ENCODE data around the gene HABP4. TPM values are rescaled to one million over a fixed set of nuclear protein-coding genes. Genes with fewer than 3 reads are reported as not detected.

HABP4 gene, protein sequence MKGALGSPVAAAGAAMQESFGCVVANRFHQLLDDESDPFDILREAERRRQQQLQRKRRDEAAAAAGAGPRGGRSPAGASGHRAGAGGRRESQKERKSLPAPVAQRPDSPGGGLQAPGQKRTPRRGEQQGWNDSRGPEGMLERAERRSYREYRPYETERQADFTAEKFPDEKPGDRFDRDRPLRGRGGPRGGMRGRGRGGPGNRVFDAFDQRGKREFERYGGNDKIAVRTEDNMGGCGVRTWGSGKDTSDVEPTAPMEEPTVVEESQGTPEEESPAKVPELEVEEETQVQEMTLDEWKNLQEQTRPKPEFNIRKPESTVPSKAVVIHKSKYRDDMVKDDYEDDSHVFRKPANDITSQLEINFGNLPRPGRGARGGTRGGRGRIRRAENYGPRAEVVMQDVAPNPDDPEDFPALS
- 6.7 TPM for polyA plus RNA-seq (2013, experiment 1 of 2)
- 10.3 TPM for polyA plus RNA-seq (2013, experiment 2 of 2)

DNA sequence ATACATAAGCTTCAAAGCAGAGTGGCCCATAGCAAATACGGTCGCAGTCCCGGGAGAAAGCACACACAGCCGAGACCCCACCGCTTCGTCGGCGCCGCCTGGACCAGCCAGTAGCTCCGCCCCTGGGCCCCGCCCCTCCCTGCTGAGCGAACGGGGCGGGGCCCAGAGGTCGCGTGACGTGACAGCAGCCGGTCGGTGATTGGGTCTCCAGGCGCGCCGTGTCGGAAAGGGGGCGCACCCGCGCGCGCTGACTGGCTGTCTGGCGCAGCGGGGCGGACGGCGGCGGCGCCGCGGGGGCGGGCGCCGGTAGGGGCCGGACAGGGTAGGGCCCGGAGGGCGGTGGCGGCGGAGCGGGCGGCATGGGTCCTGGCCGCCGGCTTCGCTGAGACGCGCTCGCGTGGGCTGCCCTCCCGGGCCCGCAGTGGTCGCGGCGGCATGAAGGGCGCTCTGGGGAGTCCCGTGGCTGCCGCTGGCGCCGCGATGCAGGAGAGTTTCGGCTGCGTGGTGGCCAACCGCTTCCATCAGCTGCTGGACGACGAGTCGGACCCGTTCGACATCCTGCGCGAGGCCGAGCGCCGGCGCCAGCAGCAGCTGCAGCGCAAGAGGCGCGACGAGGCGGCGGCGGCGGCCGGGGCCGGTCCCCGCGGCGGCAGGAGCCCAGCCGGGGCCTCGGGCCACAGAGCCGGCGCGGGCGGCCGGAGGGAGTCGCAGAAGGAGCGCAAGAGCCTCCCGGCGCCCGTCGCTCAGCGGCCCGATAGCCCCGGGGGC is at the start of gene HABP4:
Gene HABP4 (plus strand): TSS at position 325 of the 768 bp plus-strand sequence. CDS start 111 bp downstream, at position 436.
- H3K36me3 ChIP-seq (ENCODE audit: insufficient read depth, low read length): no peaks in the 10 kb centered on the region
- peak within 1 kb of the TSS; percentile 64 for H3K4me3 ChIP-seq (ENCODE audit: low read length)
- peak within 1 kb of the TSS; percentile 70 for H3K9ac ChIP-seq (ENCODE audit: low read depth, low read length)
- WGBS: under 1% methylated on average over 108 of the region's 108 CpGs
- H3K4me1 ChIP-seq (ENCODE audit: insufficient read depth, low read length): peaks cover 6% of the 10 kb centered on the region
- peaks cover 33% of the 10 kb centered on the region for H3K27me3 ChIP-seq (ENCODE audit: insufficient read depth, low read length)
- H3K27ac ChIP-seq (ENCODE audit: low read depth, low read length): no peak within 1 kb of the TSS
- no peaks in the 10 kb centered on the region for H3K9me3 ChIP-seq (ENCODE audit: insufficient read depth, low read depth, low read length)

DNA sequence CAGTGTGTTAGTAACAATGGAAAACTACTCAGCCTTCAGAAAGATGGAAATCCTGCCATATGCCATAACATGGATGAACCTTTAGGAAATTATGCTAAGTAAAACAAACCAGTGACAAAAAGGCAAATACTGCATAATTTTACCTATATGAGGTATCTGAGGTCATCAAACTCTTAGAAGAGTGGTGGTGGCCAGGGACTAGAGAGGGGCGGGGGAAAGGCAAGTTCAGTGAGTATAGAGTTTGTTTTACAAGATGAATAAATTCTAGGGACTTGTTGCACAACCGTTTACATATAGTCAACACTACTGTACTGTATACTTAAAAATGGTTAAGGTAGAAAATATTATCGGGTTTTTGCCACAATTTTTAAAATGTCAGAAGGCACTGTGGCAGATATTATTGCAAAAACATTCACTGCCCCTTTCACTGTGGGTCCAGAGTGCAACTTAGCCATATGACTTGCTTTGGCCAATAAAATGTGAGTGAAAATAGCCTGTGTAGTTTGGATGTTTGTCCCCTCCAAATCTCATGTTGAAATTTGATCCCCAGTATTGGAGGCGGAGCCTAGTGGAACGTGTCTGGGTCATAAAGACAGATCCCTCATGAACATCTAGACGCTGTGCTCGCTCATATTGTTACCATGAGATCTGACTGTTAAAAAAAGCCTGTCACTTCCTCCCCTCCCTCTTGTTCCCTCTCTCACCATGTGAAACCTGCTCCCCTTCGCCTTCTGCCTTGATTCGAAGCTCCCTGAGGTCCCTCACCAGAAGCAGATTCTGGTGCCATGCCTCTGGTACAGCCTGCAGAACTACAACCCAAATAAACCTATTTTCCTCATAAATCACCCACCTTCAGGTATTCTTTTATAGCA is 41.3 kb upstream of the HABP4 start:
- Histone ChIP-seq H3K9me3 (ENCODE audit: insufficient read depth, low read depth, low read length) (no peaks in the 10 kb centered on the region), H3K4me3 (ENCODE audit: low read length) (no peak overlapping the region), H3K27me3 (ENCODE audit: insufficient read depth, low read length) (no peaks in the 10 kb centered on the region), H3K9ac (ENCODE audit: low read depth, low read length) (no peak overlapping the region), H3K36me3 (ENCODE audit: insufficient read depth, low read length) (peaks cover 15% of the 10 kb centered on the region; the same call in 1 of the 2 replicates), H3K27ac (ENCODE audit: low read depth, low read length) (no peak overlapping the region), H3K4me1 (ENCODE audit: insufficient read depth, low read length) (peaks cover 19% of the 10 kb centered on the region)
- WGBS: 87% methylated on average over 8 of the region's 9 CpGs

DNA sequence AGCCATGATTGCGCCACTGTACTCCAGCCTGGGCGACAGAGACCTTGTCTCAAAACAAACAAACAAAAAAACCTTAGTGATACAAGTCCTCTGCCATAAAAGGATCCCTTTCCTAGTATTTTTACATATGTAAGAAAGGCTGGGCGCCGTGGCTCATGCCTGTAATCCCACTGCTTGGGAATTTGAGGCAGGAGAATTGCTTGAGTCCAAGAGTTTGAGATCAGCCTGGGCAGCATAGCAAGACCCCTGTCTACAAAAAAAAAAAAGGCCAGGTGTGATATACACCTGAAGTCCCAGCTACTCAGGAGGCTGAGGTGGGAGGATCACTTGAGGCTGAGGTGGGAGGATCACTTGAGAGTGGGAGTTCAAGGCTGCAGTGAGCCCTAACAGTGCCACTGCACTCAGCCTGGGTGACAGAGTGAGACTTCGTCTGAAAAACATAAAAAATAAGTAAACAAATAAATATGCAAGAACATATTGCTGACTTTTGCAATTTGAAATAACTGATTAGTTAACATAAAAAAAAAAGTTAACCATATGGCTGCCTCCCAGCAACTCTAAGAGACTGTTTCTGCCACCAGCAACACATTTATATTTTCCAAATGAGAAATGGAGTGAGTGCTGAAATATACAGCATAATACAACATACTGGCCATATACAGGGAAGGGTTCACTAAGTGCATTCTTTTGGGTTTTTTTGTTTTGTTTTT is 38.7 kb upstream of the HABP4 start:
- Histone ChIP-seq H3K27me3 (ENCODE audit: insufficient read depth, low read length) (no peaks in the 10 kb centered on the region), H3K9ac (ENCODE audit: low read depth, low read length) (no peak overlapping the region), H3K36me3 (ENCODE audit: insufficient read depth, low read length) (peaks cover 15% of the 10 kb centered on the region; the same call in 1 of the 2 replicates), H3K4me3 (ENCODE audit: low read length) (no peak overlapping the region), H3K9me3 (ENCODE audit: insufficient read depth, low read depth, low read length) (no peaks in the 10 kb centered on the region), H3K27ac (ENCODE audit: low read depth, low read length) (no peak overlapping the region), H3K4me1 (ENCODE audit: insufficient read depth, low read length) (peaks cover 21% of the 10 kb centered on the region)
- 97% methylated on average over 4 of the region's 5 CpGs for whole genome bisulfite sequencing

DNA sequence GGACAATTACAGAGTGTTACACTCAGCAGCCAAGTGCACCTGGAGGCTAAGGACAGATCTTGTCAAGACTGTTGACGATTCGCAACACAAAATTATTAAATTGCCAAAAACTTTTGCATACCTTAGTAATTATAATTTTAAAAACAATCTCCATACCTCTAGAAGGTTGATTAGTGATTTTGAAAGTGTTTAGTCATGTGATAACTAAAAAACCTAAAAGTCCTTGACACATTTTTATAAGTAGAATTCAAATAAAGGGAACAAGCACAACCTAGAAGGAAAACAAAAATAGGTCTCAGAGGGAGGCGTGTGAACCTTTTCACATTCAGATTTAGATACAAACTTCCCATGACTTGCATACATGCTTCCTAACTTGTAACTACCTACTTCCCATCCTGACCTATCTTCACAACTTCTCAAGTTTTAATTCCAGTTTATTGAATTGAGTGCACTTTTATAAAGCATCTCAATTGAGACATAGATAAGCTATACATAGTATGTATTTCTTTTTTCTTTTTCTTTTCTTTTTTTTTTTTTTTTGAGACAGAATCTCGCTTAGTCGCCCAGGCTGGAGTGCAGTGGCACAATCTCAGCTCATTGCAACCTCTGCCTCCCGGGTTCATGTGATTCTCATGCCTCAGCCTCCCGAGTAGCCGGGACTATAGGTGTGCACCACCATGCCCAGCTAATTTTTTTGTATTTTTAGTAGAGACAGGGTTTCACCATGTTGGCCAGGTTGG is 37.6 kb upstream of the HABP4 start:
- Histone ChIP-seq H3K27ac (ENCODE audit: low read depth, low read length) (peak overlapping the region; percentile 26; the same call in 1 of the 2 replicates), H3K4me3 (ENCODE audit: low read length) (no peak overlapping the region), H3K4me1 (ENCODE audit: insufficient read depth, low read length) (peaks cover 26% of the 10 kb centered on the region), H3K9me3 (ENCODE audit: insufficient read depth, low read depth, low read length) (no peaks in the 10 kb centered on the region), H3K27me3 (ENCODE audit: insufficient read depth, low read length) (no peaks in the 10 kb centered on the region), H3K9ac (ENCODE audit: low read depth, low read length) (no peak overlapping the region), H3K36me3 (ENCODE audit: insufficient read depth, low read length) (peaks cover 15% of the 10 kb centered on the region; the same call in 1 of the 2 replicates)
- WGBS: 88% methylated on average over 8 of the region's 8 CpGs

DNA sequence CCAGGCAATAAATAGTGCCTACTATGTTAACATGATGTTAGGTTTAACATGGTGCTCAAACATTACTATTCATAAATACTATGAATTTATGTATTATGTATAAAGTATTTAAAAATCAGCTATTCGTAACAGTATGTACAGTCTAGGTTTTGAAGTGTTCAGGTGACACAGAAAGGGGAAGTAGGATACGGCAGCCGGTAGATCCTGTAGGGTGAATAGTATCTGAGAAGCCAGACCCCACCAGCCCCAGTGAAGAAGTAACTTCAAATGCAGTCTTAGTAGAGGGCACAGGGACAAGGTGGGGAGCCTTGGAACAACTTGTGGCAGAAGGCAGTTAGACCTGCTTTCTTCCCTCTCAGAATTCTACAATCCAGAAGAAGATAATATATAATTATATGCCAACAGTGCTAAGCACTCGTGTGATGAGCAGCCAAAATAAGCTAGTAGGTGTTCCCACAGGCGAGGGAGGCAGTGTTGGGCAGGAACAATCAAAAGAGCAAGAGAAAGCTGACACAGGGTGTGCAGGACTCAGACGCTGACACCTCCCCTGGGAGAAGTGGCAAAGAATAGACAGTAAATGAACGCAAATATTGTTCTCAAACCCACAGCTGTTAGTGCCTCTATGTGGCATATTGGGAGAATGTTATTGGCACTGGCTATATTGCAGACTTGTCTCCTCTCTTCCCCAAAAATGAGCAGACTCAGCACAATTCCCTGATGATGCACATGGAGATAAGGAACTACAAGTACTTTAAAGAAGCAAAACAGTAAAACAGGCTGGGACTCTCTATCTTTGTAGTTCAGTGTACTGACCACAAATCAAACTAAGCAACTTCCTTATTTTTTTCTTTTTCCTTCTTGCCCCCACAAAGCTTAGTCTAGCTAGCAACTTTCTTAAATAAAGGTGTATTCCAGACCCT is 36.4 kb upstream of the HABP4 start:
- H3K36me3 ChIP-seq (ENCODE audit: insufficient read depth, low read length): peaks cover 15% of the 10 kb centered on the region; the same call in 1 of the 2 replicates
- no peak overlapping the region for H3K4me3 ChIP-seq (ENCODE audit: low read length)
- no peak overlapping the region for H3K27ac ChIP-seq (ENCODE audit: low read depth, low read length)
- no peaks in the 10 kb centered on the region for H3K9me3 ChIP-seq (ENCODE audit: insufficient read depth, low read depth, low read length)
- H3K27me3 ChIP-seq (ENCODE audit: insufficient read depth, low read length): no peaks in the 10 kb centered on the region
- peaks cover 26% of the 10 kb centered on the region for H3K4me1 ChIP-seq (ENCODE audit: insufficient read depth, low read length)
- 91% methylated on average over 7 of the region's 7 CpGs for WGBS
- H3K9ac ChIP-seq (ENCODE audit: low read depth, low read length): no peak overlapping the region

DNA sequence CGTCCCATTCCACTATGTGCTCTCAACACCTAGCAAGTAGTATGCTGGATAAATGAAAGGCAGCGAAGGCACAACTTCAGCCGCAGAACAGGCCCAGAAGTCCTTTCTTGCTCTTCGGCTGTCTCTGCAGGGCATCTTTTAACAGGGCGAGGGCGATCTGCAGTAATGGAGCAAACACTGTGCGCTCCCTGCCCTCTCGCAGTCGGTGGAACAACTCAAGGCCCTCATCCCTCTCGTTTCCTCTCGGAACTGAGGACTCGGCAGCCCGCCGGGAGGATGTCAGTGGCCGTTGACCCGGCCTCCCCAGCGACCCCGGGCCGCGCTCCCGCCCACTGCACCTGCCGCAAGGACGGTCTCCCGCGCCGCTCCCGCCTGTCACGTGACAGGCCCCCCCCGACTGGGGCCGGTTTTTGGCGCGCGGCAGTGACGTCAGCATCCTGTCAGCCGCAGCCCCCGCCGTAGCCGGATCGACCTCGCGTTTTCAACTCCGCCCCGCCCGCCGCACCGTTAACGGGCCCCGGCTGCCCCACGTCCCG is 32.9 kb upstream of the HABP4 start:
- WGBS: under 1% methylated on average over 50 of the region's 50 CpGs
- Histone ChIP-seq H3K4me3 (ENCODE audit: low read length) (peak overlapping the region; percentile 71), H3K4me1 (ENCODE audit: insufficient read depth, low read length) (peaks cover 35% of the 10 kb centered on the region), H3K27me3 (ENCODE audit: insufficient read depth, low read length) (no peaks in the 10 kb centered on the region), H3K36me3 (ENCODE audit: insufficient read depth, low read length) (no peaks in the 10 kb centered on the region), H3K9me3 (ENCODE audit: insufficient read depth, low read depth, low read length) (no peaks in the 10 kb centered on the region), H3K27ac (ENCODE audit: low read depth, low read length) (peak overlapping the region; percentile 80; the same call in 1 of the 2 replicates), H3K9ac (ENCODE audit: low read depth, low read length) (peak overlapping the region; percentile 79)

DNA sequence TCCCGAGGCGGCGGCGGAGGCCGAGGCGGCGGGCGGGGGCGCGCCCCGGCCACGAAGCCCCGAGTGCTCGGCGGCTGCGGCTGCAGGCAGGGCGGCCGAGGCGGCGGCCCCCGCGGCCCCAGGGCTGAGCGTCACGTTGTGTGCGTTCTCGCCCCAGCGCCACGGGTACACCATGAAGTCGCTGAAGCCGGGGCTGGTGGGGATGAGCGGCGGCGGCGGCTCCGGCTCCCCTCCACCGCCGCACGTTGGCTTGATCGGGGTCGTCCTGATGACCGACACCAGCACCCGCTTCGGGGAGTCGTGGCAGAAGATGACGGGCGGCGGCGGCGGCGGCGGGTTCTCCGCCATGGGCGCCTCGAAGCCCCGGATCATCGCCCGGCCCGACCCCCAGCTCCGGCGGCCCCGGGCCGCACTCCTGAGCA is 32.3 kb upstream of the HABP4 start:
- Histone ChIP-seq H3K27ac (ENCODE audit: low read depth, low read length) (peak overlapping the region; percentile 95), H3K27me3 (ENCODE audit: insufficient read depth, low read length) (no peaks in the 10 kb centered on the region), H3K4me1 (ENCODE audit: insufficient read depth, low read length) (peaks cover 30% of the 10 kb centered on the region), H3K9me3 (ENCODE audit: insufficient read depth, low read depth, low read length) (no peaks in the 10 kb centered on the region), H3K36me3 (ENCODE audit: insufficient read depth, low read length) (no peaks in the 10 kb centered on the region), H3K9ac (ENCODE audit: low read depth, low read length) (peak overlapping the region; percentile 90), H3K4me3 (ENCODE audit: low read length) (peak overlapping the region; percentile 71)
- WGBS: under 1% methylated on average over 62 of the region's 62 CpGs

DNA sequence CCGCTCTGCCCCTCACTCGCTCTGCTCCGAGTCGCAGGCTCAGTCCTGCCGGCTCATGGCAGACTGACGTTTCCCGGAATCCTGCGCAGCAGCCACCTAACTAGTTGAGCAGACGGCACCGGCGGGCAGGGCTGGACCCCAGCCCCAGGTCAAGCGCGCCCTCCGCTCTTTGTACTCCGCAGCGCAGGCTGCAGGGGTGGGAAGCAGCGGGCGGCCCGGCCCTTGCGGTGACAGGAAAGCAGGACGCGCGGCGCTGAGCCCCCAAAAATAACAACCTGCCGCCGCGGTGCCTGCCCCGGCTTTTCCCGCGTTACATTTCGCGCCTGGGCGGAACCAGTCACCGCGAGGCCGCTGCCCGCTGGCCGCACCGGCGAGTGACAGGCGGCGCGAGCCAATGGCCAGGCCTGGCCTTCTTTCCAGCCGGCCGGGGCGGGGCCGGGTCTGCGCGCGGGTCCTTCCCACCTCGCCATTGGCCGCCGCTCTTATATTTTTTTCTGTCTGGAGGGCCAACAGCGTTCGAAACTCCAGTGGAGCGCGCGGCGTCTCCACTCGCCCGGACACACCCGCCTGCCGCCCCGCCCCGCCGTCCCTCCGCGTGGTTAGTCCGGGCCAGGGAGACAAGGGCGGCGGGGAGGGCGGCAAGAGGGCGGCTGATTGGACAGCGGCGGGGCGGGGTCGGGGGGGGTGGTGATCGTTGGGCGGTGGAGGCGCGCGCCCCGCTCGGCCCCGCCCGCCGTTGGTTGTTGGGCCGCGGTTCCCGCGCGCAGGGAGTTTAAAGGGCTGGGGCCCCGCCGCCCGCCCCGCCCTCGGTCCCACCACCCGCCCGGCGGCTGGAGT is 31.7 kb upstream of the HABP4 start, which contains the start of gene ZNF367:
Gene ZNF367 (minus strand): TSS at position 288 of the 837 bp plus-strand sequence. CDS start 338 bp downstream, outside the sequence.
- H3K9me3 ChIP-seq (ENCODE audit: insufficient read depth, low read depth, low read length): no peaks in the 10 kb centered on the region
- under 1% methylated on average over 100 of the region's 100 CpGs for WGBS
- H3K9ac ChIP-seq (ENCODE audit: low read depth, low read length): peak within 1 kb of the TSS; percentile 90
- H3K4me3 ChIP-seq (ENCODE audit: low read length): peak within 1 kb of the TSS; percentile 71
- peak within 1 kb of the TSS; percentile 95 for H3K27ac ChIP-seq (ENCODE audit: low read depth, low read length)
- no peaks in the 10 kb centered on the region for H3K27me3 ChIP-seq (ENCODE audit: insufficient read depth, low read length)
- H3K4me1 ChIP-seq (ENCODE audit: insufficient read depth, low read length): peaks cover 30% of the 10 kb centered on the region
- no peaks in the 10 kb centered on the region for H3K36me3 ChIP-seq (ENCODE audit: insufficient read depth, low read length)
